IMR-90 (cell line): ENCODE measurements around the gene NPFF. TPM values are rescaled to one million over a fixed set of nuclear protein-coding genes. Genes with fewer than 3 reads are reported as not detected.

Source experiments
- ATAC-seq: fragments of 200-7000 bp; cut with Tn5 transposase; 2 replicates; pipeline ENCODE4 v1.9.1; 2020; ENCODE audit warnings: low read depth, mild to moderate bottlenecking, moderate library complexity
- BruUV-seq: library from RNA; stranded (reverse); fragments of 400-500 nt; replicated peaks from 2 replicates; lab custom pipeline; 2021; lab: Mats Ljungman, UMichigan
- CTCF ChIA-PET: fragments of 300-600 bp; formaldehyde crosslinking; extraction: SDS; loops from one replicate; lab custom pipeline; 2021; ENCODE audit warnings: antibody characterized with exemption; lab: Yijun Ruan, JAX
- POLR2A ChIA-PET: fragments of 300-600 bp; sonication (Branson Sonifier 250); formaldehyde crosslinking; loops from one replicate; lab custom pipeline; 2022; ENCODE audit warnings: antibody characterized with exemption; ENCODE audit not compliant: unreplicated experiment; lab: Charles Lee
- DNase-seq: peaks from one replicate; pipeline ENCODE4 v3.0.0; 2013
- H2AFZ ChIP-seq: replicated peaks from 2 replicates; pipeline ENCODE3; 2013; ENCODE audit warnings: low read length, mild to moderate bottlenecking; ENCODE audit not compliant: poor library complexity
- H2AK5ac ChIP-seq: 2 replicates; pipeline ENCODE4 v1.6.1; 2013; ENCODE audit warnings: low read depth, low read length, inconsistent platforms
- H2AK9ac ChIP-seq: replicated peaks from 2 replicates; pipeline ENCODE3; 2013; ENCODE audit warnings: mild to moderate bottlenecking, low read depth, low read length, moderate library complexity; ENCODE audit not compliant: poor library complexity
- H2BK120ac ChIP-seq: 2 replicates; pipeline ENCODE4 v1.6.1; 2013; ENCODE audit warnings: low read depth, low read length, inconsistent platforms
- H2BK15ac ChIP-seq: 3 replicates; pipeline ENCODE4 v1.6.1; 2013; ENCODE audit warnings: low read depth, low read length, inconsistent platforms
- H2BK20ac ChIP-seq: 2 replicates; pipeline ENCODE4 v1.6.1; 2013; ENCODE audit warnings: low read depth, mild to moderate bottlenecking, inconsistent platforms, low read length, moderate library complexity
- H2BK5ac ChIP-seq: 2 replicates; pipeline ENCODE4 v1.6.1; 2013; ENCODE audit warnings: mild to moderate bottlenecking, low read depth, low read length, inconsistent platforms; ENCODE audit not compliant: poor library complexity, severe bottlenecking
- H3K14ac ChIP-seq: replicated peaks from 2 replicates; pipeline ENCODE4 v1.6.1; 2013; ENCODE audit warnings: low read depth, low read length, inconsistent platforms
- H3K18ac ChIP-seq: 2 replicates; pipeline ENCODE4 v1.6.1; 2013; ENCODE audit warnings: low read depth, low read length, control low read depth
- H3K23ac ChIP-seq: 2 replicates; pipeline ENCODE4 v1.6.1; 2013; ENCODE audit warnings: low read depth, low read length, inconsistent platforms
- H3K27ac ChIP-seq: 2 replicates; pipeline ENCODE4 v1.5.1; 2013; ENCODE audit warnings: mild to moderate bottlenecking, control low read depth, low read length; ENCODE audit not compliant: insufficient read depth
- H3K27me3 ChIP-seq: 2 replicates; pipeline ENCODE4 v1.6.1; 2013; ENCODE audit warnings: low read length; ENCODE audit not compliant: control insufficient read depth, insufficient read depth
- H3K36me3 ChIP-seq: 2 replicates; pipeline ENCODE4 v1.6.1; 2013; ENCODE audit warnings: low read length, mixed read lengths; ENCODE audit not compliant: control insufficient read depth, insufficient read depth
- H3K4ac ChIP-seq: 2 replicates; pipeline ENCODE4 v1.6.1; 2013; ENCODE audit warnings: low read depth, low read length, inconsistent platforms
- H3K4me1 ChIP-seq: 2 replicates; pipeline ENCODE4 v1.6.1; 2013; ENCODE audit warnings: low read length, mixed read lengths; ENCODE audit not compliant: control insufficient read depth, insufficient read depth
- H3K4me2 ChIP-seq: 2 replicates; pipeline ENCODE4 v1.6.1; 2013; ENCODE audit warnings: low read depth, mild to moderate bottlenecking, control low read depth, low read length, moderate library complexity
- H3K4me3 ChIP-seq: 2 replicates; pipeline ENCODE4 v1.5.1; 2013; ENCODE audit warnings: low read depth, mild to moderate bottlenecking, control low read depth, low read length, moderate library complexity; ENCODE audit not compliant: insufficient read depth
- H3K56ac ChIP-seq: 2 replicates; pipeline ENCODE4 v1.6.1; 2013; ENCODE audit warnings: low read length, inconsistent platforms; ENCODE audit not compliant: insufficient read depth; ENCODE audit errors: extremely low read depth
- H3K79me1 ChIP-seq, 2 experiments: 2 replicates each; pipeline ENCODE4 v1.6.1; 2013; ENCODE audit warnings: low read length in 2 of 2, inconsistent platforms in 1 of 2, low read depth in 1 of 2
- H3K9ac ChIP-seq: 2 replicates; pipeline ENCODE4 v1.6.1; 2013; ENCODE audit warnings: low read depth, low read length, control low read depth
- H3K9me1 ChIP-seq: 2 replicates; pipeline ENCODE4 v1.6.1; 2013; ENCODE audit warnings: low read length, inconsistent platforms; ENCODE audit not compliant: insufficient read depth
- H3K9me3 ChIP-seq: 2 replicates; pipeline ENCODE4 v1.6.1; 2013; ENCODE audit warnings: low read length; ENCODE audit not compliant: control insufficient read depth, insufficient read depth
- H4K20me1 ChIP-seq: 2 replicates; pipeline ENCODE4 v1.6.1; 2013; ENCODE audit warnings: low read length, inconsistent platforms; ENCODE audit not compliant: insufficient read depth
- H4K5ac ChIP-seq: 2 replicates; pipeline ENCODE4 v1.6.1; 2013; ENCODE audit warnings: mild to moderate bottlenecking, low read depth, low read length, control low read depth
- H4K8ac ChIP-seq, 2 experiments: 2 replicates each; pipeline ENCODE4 v1.6.1; 2013; ENCODE audit warnings: low read depth in 2 of 2, low read length in 2 of 2, control low read depth in 1 of 2, inconsistent platforms in 1 of 2
- H4K91ac ChIP-seq: 2 replicates; pipeline ENCODE4 v1.6.1; 2013; ENCODE audit warnings: low read depth, low read length, inconsistent platforms; ENCODE audit not compliant: insufficient read depth
- SMC3 ChIP-seq: fragments of 150-350 bp; IDR thresholded peaks from 2 replicates; pipeline ENCODE4 v1.6.1; 2016; ENCODE audit warnings: low read depth, mild to moderate bottlenecking, antibody characterized with exemption, low read length, moderate library complexity
- WGBS, 2 experiments: methylation state at CpG; one replicate each; pipeline versions ENCODE4 v1.1.5 to v1.1.7; 2013; ENCODE audit warnings: missing lambda C conversion rate in 2 of 2; ENCODE audit not compliant: insufficient read length in 1 of 2; ENCODE audit errors: extremely low coverage in 2 of 2; 5-methylcytosine and 5-hydroxymethylcytosine counted together
- dilution Hi-C: fragments of 300-500 bp; cut with HindIII; formaldehyde crosslinking; loops from one replicate; pipeline ENCODE4 v1.14.3; 2018; ENCODE audit warnings: low sequenced_read_pairs; ENCODE audit not compliant: unreplicated experiment
- in situ Hi-C: fragments of 300-500 bp; cut with MboI; formaldehyde crosslinking; loops from 3 replicates; pipeline ENCODE4 v1.14.3; 2019; ENCODE audit warnings: low sequenced_read_pairs, inconsistent platforms, mixed read lengths
- intact Hi-C: fragments of 100-400 bp; cut with micrococcal nuclease; formaldehyde crosslinking; loops from 2 replicates; pipeline ENCODE4 v1.10.0; 2022
- polyA plus RNA-seq, 3 experiments: library from polyadenylated mRNA; depleted of rRNA; stranded (reverse); fragments of >200 nt; gene quantifications; 2 replicates each; pipeline ENCODE4 v1.2.3, GENCODE V29; 2012; ENCODE audit warnings: low replicate concordance in 1 of 3
- total RNA-seq: library from RNA; depleted of rRNA; stranded (reverse); fragments of >200 nt; gene quantifications from 2 replicates; pipeline ENCODE4 v1.2.3, GENCODE V29; 2012

Gene NPFF
- total and polyA plus RNA-seq, 2 of the 4 experiments (the other 2 are of a cell fraction) = not detected

- no peak overlapping the region for H3K56ac ChIP-seq
- ChIA-PET CTCF (interaction anchor here (0.6 to 1.7 kb wide), 2 partner anchors 9 to 26 kb away, joined by 5 to 14 read pairs; no protein-coding TSS in a partner anchor), POLR2A (no interaction called here)
- H3K4me3 ChIP-seq = no peak overlapping the region
- H3K4ac ChIP-seq = no peak overlapping the region
- dilution Hi-C loops = no loop called here
- H3K9me1 ChIP-seq = peaks cover 17% of the 10 kb centered on the region; the same call in 1 of the 2 replicates
- H3K36me3 ChIP-seq = peaks cover 81% of the 10 kb centered on the region
- H3K14ac ChIP-seq = no peak overlapping the region
- H2BK15ac ChIP-seq = no peak overlapping the region
- no peak overlapping the region for H2AFZ ChIP-seq
- 89% methylated on average over 12 of the region's 18 CpGs; no CpG with 5 or more reads in 1 of the 2 experiments for WGBS, 2 experiments
- H2AK9ac ChIP-seq = no peak overlapping the region
- ATAC-seq (no peak), DNase-seq (no peak)
- H4K91ac ChIP-seq = no peak overlapping the region
- peaks cover 87% of the 10 kb centered on the region for H4K20me1 ChIP-seq
- in situ Hi-C loops = no loop called here
- no peaks in the 10 kb centered on the region for H3K9me3 ChIP-seq
- H3K79me1 ChIP-seq = peaks cover 33 to 90% of the 10 kb centered on the region in 2 experiments
- no peak overlapping the region for H4K8ac ChIP-seq
- no peak overlapping the region for H3K23ac ChIP-seq
- no peak overlapping the region for H3K18ac ChIP-seq
- H3K27ac ChIP-seq = no peak overlapping the region
- no peak overlapping the region for H4K5ac ChIP-seq
- no peak overlapping the region for H2BK5ac ChIP-seq
- H3K9ac ChIP-seq = no peak overlapping the region
- intact Hi-C loops = no loop called here
- no peak for TF ChIP-seq SMC3
- H2BK120ac ChIP-seq = no peak overlapping the region
- H3K27me3 ChIP-seq = no peaks in the 10 kb centered on the region
- H3K4me2 ChIP-seq = no peak overlapping the region
- peaks cover 12% of the 10 kb centered on the region for H3K4me1 ChIP-seq
- no peak overlapping the region for H2BK20ac ChIP-seq
- BruUV-seq = no TSS peak
- no peak overlapping the region for H2AK5ac ChIP-seq
These were observed 24.6 kb downstream of the NPFF start for GRCh38 chr12:53482626-53483168.
